Measurements from ENCODE around the gene MBP.
"Not testable (repeated sequence)": the region's sequence is repeated elsewhere in the genome, so short reads cannot be mapped to it uniquely, and the experiment has no call there.

The MBP gene

GRCh38 chr18:76997951-76998808, 134.4 kb downstream of the MBP start:
- DNase-seq = no peak

DNA sequence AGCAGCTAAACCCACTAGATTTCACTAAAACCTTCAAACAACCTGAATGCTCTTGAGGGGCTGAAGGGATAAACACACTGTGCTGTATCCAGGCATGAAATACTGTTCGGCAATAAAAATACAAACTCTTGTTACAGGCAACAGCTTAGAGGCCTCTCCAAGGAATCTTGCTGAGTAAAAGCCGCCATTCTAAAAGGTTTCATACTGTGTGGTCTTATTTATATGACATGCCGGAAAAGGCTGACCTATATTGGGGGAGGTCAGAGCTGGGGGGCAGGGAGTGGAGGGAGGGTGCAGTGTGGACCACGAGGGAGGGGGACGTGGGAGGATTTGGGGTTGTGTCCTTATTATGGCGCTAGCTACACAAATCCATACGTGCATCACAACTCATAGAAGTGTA, 136.2 kb downstream of the MBP start:
- DNase-seq = no peak

DNA sequence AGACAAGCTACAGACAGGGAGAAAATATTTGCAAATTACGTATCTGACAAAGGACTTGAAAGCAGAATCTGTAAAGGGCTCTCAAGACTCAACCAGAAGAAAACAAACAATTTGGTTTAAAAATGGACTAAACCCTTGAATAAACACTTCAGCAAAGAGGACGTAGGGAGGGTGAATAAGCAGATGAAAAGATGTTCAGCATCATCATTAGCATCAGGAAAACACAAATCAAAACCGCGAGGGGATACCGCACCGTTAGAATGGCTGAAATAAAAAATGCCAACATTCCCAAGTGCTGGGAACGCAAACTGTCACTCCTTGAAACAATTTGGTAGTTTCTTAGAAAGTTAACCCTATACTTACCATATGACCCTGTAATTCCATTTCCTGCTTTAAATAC, 136.7 kb downstream of the MBP start:
- DNase-seq = no peak

- no peak for DNase-seq
Measured at GRCh38 chr18:76994086-76994654, 138.4 kb downstream of the MBP start.

DNA sequence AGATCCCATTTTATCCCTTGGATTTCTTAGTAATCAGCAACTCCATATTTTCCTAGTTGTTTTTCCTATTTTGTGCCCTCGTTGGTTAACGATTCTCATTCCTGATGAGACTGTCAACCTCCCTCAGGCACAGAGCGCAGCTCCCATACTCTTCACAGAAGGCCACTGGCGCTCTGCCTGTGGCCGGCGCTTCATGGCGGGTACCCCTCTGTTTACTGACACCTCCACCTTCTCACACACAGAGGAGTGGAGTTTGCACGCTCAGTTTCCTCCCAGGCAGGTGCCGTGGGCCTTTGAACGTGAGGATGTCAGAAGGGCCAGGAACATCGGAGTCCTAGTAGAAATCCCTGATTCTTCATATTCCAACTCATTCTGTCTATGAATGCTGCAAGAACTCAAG, 139.0 kb downstream of the MBP start:
- DNase-seq = no peak

DNA sequence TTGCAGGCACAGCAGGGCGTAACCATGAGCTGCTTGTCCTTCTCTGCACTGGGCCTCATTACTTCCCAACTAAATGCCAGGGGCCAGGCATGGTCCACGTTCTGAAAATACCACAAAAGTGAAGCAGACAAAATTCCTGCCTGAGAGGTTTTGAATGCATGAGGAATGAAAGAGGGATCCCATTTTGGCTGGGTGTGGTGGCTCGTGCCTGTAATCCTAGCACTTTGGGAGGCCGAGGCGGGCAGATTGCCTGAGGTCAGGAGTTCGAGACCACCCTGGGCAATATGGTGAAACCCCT, 139.5 kb downstream of the MBP start:
- no peak for DNase-seq

DNA sequence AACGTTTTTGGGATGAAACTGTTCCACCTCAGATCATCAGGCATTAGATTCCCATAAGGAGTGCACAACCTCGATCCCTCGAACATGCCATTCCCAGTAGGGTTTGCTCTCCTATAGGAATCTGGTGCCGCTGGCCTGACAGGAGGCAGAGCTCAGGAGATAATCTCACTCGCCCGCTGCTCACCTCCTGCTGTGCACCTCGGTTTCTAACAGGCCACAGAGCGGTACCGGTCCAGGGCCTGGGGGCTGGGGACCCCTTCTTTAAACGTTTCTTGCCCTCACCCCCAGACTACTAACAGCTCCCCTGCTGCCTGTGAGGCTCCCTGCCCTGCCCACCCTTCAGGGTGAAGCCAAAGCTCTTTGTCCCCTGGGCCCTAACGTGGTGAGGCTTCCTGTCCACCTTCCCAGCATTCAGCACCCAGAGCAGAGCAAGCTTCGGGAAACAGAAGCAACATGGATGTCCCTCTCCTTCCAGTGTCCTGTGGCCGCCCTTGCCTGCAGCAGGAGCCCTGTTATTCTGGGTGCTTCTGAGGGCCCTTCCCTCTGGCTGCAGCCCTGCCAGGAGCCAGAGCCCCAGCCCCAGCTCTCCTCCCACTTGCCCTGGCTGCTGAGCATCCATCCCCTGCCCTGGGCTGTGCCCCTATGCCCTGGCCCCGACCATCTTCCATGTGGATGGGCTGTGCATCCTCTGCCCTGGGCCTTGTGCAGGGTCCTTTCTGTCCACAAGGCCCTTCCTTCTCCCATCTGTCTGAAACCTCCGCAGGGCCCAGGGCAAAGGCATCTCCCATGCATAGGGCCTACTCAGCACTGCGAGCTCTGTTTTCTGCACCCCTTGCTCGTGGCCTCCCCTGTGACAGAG, 140.1 kb downstream of the MBP start:
- DNase-seq = no peak

DNA sequence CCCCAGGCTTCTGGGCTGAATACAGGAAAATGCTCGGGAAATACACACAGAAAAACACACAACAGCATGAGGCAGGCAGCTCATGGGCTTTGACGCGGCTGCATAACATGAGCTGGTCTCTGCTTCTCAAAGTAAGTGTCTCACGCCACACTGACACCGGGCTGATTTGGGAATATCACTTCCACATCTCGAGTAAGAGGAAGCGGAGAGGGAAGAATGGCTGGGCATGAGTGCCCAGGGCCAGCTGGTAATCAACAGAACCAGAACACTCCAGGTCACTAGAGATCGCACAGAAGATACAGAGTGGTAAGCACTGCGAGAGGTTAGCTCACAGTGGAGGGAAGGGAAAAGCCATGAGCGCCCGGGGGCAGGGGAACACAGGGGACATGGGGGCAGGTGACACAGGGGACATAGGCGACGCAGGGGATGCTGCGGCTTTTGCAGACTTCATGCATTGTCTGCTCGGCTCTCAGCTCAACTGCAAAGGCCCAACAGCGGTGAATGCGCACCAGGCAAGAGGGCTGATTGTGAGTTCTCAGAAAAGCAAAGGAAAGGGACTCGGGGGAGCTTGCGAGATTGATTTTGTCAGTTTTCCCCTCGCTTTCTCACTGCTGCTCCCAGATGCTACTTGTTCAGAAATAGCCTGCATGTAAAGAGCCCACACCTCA, 141.4 kb downstream of the MBP start:
- DNase-seq = no peak

GRCh38 chr18:76990343-76991020, 142.1 kb downstream of the MBP start:
- not testable (repeated sequence) for DNase-seq

DNA sequence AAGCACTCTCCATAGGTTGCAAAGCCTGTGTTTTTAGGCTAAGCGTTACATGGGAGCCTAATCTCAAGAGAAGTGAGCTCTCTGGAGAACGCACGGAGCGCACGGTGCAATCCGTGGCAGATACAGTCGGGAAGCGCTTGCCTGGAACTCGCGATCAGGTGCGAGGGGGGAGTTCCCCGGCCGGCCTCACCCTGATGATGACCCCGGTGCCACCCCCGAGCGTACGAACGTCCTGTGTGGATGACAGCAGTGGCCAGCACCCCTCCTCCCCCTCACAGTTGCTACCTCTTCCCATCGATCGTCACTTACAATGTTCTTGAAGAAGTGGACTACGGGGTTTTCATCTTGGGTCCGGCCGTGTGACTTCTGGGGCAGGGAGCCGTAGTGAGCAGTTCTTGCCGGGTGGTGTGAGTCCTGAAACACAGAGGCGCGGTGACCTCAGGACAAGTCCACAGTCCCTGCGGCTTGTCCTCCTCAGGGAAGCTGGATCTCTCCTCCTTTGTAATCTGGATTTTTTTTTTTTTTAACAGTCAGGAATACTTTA, 142.9 kb downstream of the MBP start:
- DNase-seq = no peak

GRCh38 chr18:76988827-76989646, 143.5 kb downstream of the MBP start:
- no peak for DNase-seq

- no peak for DNase-seq
Measured at GRCh38 chr18:76988031-76988826, 144.4 kb downstream of the MBP start.

DNA sequence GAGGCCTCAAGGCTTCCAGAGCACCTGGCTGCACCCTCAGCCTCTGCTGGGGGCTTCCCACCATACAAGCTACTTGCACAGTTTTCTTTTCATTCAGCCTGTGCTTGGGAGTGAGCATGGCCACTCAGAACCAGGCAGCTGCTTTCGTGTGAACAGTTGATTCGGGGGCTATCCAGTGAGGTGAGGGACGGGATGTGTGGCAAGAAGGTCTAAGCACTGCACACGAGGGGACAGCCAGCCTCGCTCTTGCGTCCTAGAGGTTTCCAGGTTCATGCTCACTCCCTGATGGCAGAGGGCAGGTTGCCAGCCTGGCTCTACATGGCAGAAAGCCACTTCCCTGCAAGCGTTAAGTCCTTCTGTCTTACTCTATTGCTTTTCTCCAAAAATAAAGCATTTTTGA, 146.2 kb downstream of the MBP start:
- DNase-seq = no peak

DNA sequence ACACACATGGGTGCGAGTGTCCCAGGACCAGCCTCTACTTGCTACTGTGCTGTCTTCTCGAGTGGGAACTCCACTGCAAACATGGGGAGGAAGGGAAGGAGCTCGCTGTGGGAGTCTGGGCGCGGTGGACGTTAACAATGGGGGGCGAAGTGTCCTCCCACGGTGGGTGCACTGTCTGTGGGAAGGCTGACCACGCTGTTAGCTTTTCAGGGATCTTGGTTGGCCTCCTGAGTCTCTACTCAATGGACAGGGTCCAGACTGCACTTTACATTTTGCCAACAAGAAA, 146.7 kb downstream of the MBP start:
- DNase-seq = no peak

- no peak for DNase-seq
Measured at GRCh38 chr18:76985156-76985950, 147.2 kb downstream of the MBP start.

DNA sequence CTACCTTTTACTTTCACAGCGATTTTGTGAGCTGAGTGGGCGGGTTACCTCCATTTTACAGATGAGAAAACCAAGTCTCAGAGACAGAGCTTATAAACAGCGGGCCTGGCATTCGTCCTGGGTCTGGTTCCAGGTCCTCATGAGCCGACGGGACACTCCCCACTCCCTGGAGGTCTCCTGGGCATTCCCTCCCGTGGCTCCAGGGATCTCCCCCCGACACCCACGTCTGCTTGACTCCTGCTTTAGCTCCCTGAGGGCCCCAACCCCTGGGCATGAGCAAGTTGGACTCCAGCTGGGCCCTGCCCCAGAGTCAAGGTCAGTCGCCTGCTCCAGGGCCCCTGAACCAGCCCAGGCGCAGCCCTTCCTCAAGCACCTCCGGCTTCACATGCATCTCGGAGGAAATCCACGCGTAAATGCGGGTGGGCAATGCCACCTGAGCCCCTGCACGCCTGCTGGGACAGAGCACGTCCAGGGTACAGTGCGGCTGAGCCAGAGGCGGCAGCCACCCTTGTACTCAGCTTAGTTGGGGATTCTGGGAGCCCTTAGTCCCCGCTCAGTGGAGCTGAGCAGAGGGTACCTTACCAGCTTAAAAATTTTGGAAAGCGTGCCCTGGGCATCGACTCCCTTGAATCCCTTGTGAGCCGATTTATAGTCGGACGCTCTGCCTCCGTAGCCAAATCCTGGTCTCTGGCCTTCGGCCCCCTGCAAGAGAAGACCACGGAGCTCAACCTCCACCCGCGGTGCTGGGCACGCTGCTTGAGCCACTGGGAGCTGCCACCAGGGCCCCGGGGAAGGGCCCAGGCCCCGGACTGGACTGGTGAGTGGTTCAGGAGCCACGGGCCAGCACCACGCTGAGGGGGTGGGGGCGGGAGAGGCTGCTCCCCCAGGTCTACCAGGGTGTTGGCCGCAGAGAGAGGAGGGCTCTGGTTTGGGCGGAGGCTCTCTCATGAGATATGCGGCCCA, 148.1 kb downstream of the MBP start:
- DNase-seq = no peak

DNA sequence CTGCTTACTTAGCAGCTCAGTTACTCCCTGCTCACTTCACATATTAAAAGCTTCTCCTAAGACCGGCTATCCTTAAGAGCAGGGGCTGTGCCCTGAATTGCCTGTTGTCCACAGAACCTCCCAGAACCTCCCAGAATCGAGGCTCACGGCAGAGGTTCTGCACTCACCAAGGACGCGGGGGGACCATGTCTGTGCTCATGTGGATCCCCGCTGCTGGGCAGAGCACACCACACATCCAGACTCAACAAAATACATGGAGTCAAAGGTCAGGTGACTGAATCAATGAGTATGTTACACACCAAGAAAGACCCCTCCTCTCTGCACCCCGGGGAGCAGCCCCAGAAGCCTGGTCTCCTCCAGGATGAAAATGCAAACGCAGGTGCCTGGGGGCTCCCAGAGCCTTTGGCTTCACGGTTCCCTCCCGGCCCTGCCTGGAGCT, 149.0 kb downstream of the MBP start:
- no peak for DNase-seq

DNA sequence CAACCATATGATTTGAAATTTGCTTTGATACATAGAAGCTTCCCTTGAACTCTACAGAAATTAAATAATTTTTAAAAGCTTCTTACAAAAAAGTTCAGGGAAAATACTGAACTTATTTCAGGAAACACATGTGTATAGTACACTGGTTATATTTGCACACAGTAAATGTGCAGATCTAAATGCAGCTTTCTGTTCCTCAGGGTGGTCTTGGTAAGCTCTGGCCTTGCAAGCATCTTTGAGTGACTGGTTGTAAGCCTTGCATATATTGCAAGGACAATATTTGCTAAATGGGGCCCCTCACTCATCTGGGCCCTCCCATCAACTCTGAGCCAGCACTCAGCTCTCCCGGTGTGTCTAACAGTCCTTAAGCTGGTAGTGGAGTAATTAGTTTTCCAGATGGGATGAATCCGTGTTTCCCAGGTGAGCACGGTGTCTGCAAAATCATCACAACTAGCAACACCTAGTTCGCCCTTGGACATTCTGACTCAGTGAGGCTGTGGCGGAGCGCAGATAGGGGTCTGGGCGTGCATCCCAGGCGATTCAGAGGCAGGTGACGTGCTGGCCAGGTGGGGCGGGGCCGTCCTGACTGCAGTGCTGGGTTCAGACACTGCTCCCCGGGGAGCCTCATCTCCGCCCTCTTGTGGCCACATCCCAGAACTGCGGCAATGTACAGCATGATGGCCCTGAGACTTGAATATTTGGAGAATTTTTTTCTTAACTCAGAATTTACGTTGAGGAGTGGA, 149.6 kb downstream of the MBP start:
- peak; percentile 82 for DNase-seq
